ENCODE measurements around the gene DNAH6. TPM values are rescaled to one million over a fixed set of nuclear protein-coding genes. Genes with fewer than 3 reads are reported as not detected.

The DNAH6 gene
- total and polyA plus RNA-seq, 2 of the 13 experiments (the other 11 are each of a cell fraction or from before 2014, with no cell fraction given), result 0.01 TPM; not detected in 1

DNA sequence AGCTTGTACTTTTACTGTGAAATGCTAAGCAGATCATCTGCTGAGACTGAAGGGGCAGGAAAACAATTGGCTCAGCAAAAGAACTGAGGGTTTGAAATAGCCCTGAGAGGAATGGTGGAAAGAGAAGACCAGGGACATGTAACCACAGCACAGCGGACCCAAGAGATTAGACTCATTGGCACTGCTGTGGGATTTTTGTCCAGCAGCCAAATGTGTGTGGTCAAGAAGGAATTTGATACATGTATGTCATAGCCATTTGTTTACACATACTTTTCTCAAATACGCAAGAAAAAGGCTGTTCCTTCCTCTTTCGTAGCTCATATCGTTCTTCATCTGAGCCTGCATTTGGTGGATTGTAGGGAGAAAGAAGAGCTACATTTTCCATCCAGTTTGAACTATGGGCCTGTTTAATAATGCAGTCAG, 290.8 kb downstream of the DNAH6 start:
- H3K79me2 ChIP-seq (ENCODE audit: insufficient read depth, low read length), result no peaks in the 10 kb centered on the region
- FAIRE-seq (no peak), DNase-seq (ENCODE audit: low spot score) (no peak), ATAC-seq (no peak)
- H3K9me3 ChIP-seq (ENCODE audit: low read length), result no peaks in the 10 kb centered on the region
- H3K4me3 ChIP-seq (replicated peaks in 1 of 3; ENCODE audit: insufficient read depth in 1 of 3, low read depth in 2 of 3, low read length in 3 of 3), result no peak overlapping the region
- no peak overlapping the region for H3K4me2 ChIP-seq (ENCODE audit: low read depth, low read length)
- POLR2A ChIA-PET, result no interaction called here
- in situ Hi-C loops (cut with HindIII; ENCODE audit: extremely low pct_ligation_motif_present, low pct_unique_long_range_greater_than_20kb), result no loop called here
- no peak overlapping the region for H3K9ac ChIP-seq (ENCODE audit: insufficient read depth, low read depth, low read length)
- intact Hi-C loops (cut with micrococcal nuclease; ENCODE audit: unreplicated experiment), result no loop called here
- TF ChIP-seq ZNF569 (CRISPR knock-in tag; IDR thresholded peaks at IDR 0.05; ENCODE audit: borderline replicate concordance) (no peak), ZNF790 (CRISPR knock-in tag; IDR thresholded peaks at IDR 0.05; ENCODE audit: borderline replicate concordance) (no peak), HDAC2 (CRISPR knock-in tag; IDR thresholded peaks at IDR 0.05) (no peak), ZNF616 (CRISPR knock-in tag; IDR thresholded peaks at IDR 0.05; ENCODE audit: low read depth) (no peak)
- TF ChIP-seq, protein P1, sequence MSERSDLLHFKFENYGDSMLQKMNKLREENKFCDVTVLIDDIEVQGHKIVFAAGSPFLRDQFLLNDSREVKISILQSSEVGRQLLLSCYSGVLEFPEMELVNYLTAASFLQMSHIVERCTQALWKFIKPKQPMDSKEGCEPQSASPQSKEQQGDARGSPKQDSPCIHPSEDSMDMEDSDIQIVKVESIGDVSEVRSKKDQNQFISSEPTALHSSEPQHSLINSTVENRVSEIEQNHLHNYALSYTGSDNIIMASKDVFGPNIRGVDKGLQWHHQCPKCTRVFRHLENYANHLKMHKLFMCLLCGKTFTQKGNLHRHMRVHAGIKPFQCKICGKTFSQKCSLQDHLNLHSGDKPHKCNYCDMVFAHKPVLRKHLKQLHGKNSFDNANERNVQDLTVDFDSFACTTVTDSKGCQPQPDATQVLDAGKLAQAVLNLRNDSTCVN (CRISPR knock-in tag; IDR thresholded peaks at IDR 0.05; ENCODE audit: borderline replicate concordance), result no peak
- H3K27me3 ChIP-seq (ENCODE audit: control insufficient read depth in 1 of 2, insufficient read depth in 2 of 2, low read length in 2 of 2), result no peaks in the 10 kb centered on the region
- 27% methylated on average over 4 of the region's 4 CpGs for WGBS (ENCODE audit: low lambda C conversion rate)
- CTCF ChIA-PET (ENCODE audit: low intra/inter-chr PET ratio, low total read pairs), result no interaction called here
- no peak overlapping the region for H2AFZ ChIP-seq (ENCODE audit: low read length)
- H3K27ac ChIP-seq (ENCODE audit: extremely low read length, insufficient read depth, low read length), result no peak overlapping the region
- H4K20me1 ChIP-seq (ENCODE audit: insufficient read depth, low read length), result no peaks in the 10 kb centered on the region
- no TSS peak for BruUV-seq (replicated peaks)
- H3K4me1 ChIP-seq (ENCODE audit: insufficient read depth, low read length), result no peaks in the 10 kb centered on the region
- no peaks in the 10 kb centered on the region for H3K36me3 ChIP-seq (replicated peaks in 1 of 2; ENCODE audit: control insufficient read depth in 1 of 2, insufficient read depth in 2 of 2, low read length in 2 of 2)

GRCh38 chr2:84808279-84808678, 292.0 kb downstream of the DNAH6 start:
- POLR2A ChIA-PET, result no interaction called here
- TF ChIP-seq ZNF737 (CRISPR knock-in tag; IDR thresholded peaks at IDR 0.05; ENCODE audit: borderline replicate concordance) (no peak), ZNF800 (CRISPR knock-in tag; IDR thresholded peaks at IDR 0.05) (no peak), TOPORS (CRISPR knock-in tag; IDR thresholded peaks at IDR 0.05) (no peak), SP1 (IDR thresholded peaks at IDR 0.05) (no peak), SP1 (CRISPR knock-in tag; IDR thresholded peaks at IDR 0.05) (no peak), ZNF788 (CRISPR knock-in tag; IDR thresholded peaks at IDR 0.05; ENCODE audit: borderline replicate concordance) (no peak)
- intact Hi-C loops (cut with micrococcal nuclease; ENCODE audit: unreplicated experiment), result no loop called here
- in situ Hi-C loops (cut with HindIII; ENCODE audit: extremely low pct_ligation_motif_present, low pct_unique_long_range_greater_than_20kb), result no loop called here
- 13% methylated on average over 4 of the region's 4 CpGs for WGBS (ENCODE audit: low lambda C conversion rate)
- Histone ChIP-seq H3K4me3 (replicated peaks in 1 of 3; ENCODE audit: insufficient read depth in 1 of 3, low read depth in 2 of 3, low read length in 3 of 3) (no peak overlapping the region), H3K4me2 (ENCODE audit: low read depth, low read length) (no peak overlapping the region), H3K27ac (ENCODE audit: extremely low read length, insufficient read depth, low read length) (no peak overlapping the region), H3K4me1 (ENCODE audit: insufficient read depth, low read length) (no peaks in the 10 kb centered on the region), H3K36me3 (replicated peaks in 1 of 2; ENCODE audit: control insufficient read depth in 1 of 2, insufficient read depth in 2 of 2, low read length in 2 of 2) (no peaks in the 10 kb centered on the region), H3K27me3 (ENCODE audit: control insufficient read depth in 1 of 2, insufficient read depth in 2 of 2, low read length in 2 of 2) (0 out of 5 replicates have a peak, but pooled peaks cover 0 to 4% of the 10 kb centered on the region in 2 experiments), H3K9ac (ENCODE audit: insufficient read depth, low read depth, low read length) (no peak overlapping the region), H4K20me1 (ENCODE audit: insufficient read depth, low read length) (no peaks in the 10 kb centered on the region), H3K9me3 (ENCODE audit: low read length) (no peaks in the 10 kb centered on the region), H3K79me2 (ENCODE audit: insufficient read depth, low read length) (no peaks in the 10 kb centered on the region), H2AFZ (ENCODE audit: low read length) (no peak overlapping the region)
- BruUV-seq (replicated peaks), result no TSS peak
- ATAC-seq (no peak), DNase-seq (ENCODE audit: low spot score) (no peak), FAIRE-seq (no peak)
- CTCF ChIA-PET (ENCODE audit: low intra/inter-chr PET ratio, low total read pairs), result no interaction called here
